Measurements from ENCODE around the gene HHAT.

The HHAT gene

GRCh38 chr1:210608767-210609166 is 280.1 kb downstream of the HHAT start:
- in situ Hi-C loops (cut with HindIII; ENCODE audit: low sequenced_read_pairs) = no loop called here
- DNase-seq (ENCODE audit: low read depth, low spot score) = no peak
- no peak overlapping the region for H3K4me3 ChIP-seq (ENCODE audit: low read depth, low read length)
- no peak for TF ChIP-seq CTCF (IDR thresholded peaks at IDR 0.05; ENCODE audit: low read depth, low read length)

- no peak for TF ChIP-seq CTCF (IDR thresholded peaks at IDR 0.05; ENCODE audit: low read depth, low read length)
These were observed 287.7 kb downstream of the HHAT start for GRCh38 chr1:210616356-210616755.

GRCh38 chr1:210617293-210617692 is 288.6 kb downstream of the HHAT start:
- no peak for DNase-seq (ENCODE audit: low read depth, low spot score)
- in situ Hi-C loops (cut with HindIII; ENCODE audit: low sequenced_read_pairs) = no loop called here
- TF ChIP-seq CTCF (IDR thresholded peaks at IDR 0.05; ENCODE audit: low read depth, low read length) = no peak
- no peak overlapping the region for H3K4me3 ChIP-seq (ENCODE audit: low read depth, low read length)

More at GRCh38 chr1:210616356-210616755, 287.7 kb downstream of the HHAT start:
- no peak overlapping the region for H3K4me3 ChIP-seq (ENCODE audit: low read depth, low read length)
- in situ Hi-C loops (cut with HindIII; ENCODE audit: low sequenced_read_pairs) = no loop called here
- DNase-seq (ENCODE audit: low read depth, low spot score) = no peak

GRCh38 chr1:210618369-210618768 is 289.7 kb downstream of the HHAT start:
- in situ Hi-C loops (cut with HindIII; ENCODE audit: low sequenced_read_pairs) = no loop called here
- DNase-seq (ENCODE audit: low read depth, low spot score) = no peak
- no peak for TF ChIP-seq CTCF (IDR thresholded peaks at IDR 0.05; ENCODE audit: low read depth, low read length)
- no peak overlapping the region for H3K4me3 ChIP-seq (ENCODE audit: low read depth, low read length)

- TF ChIP-seq CTCF (IDR thresholded peaks at IDR 0.05; ENCODE audit: low read depth, low read length) = no peak
- in situ Hi-C loops (cut with HindIII; ENCODE audit: low sequenced_read_pairs) = no loop called here
- no peak for DNase-seq (ENCODE audit: low read depth, low spot score)
- H3K4me3 ChIP-seq (ENCODE audit: low read depth, low read length) = no peak overlapping the region
These were observed 292.3 kb downstream of the HHAT start for GRCh38 chr1:210620867-210621488.

GRCh38 chr1:210621712-210622111 is 293.0 kb downstream of the HHAT start:
- in situ Hi-C loops (cut with HindIII; ENCODE audit: low sequenced_read_pairs) = no loop called here
- no peak for TF ChIP-seq CTCF (IDR thresholded peaks at IDR 0.05; ENCODE audit: low read depth, low read length)
- no peak for DNase-seq (ENCODE audit: low read depth, low spot score)
- no peak overlapping the region for H3K4me3 ChIP-seq (ENCODE audit: low read depth, low read length)
